ENCODE results near the gene DIPK2B.

DIPK2B gene

GRCh38 chrX:45202171-45202570 is 1.5 kb upstream of the DIPK2B start:
- TF ChIP-seq FOXP2 (optimal IDR thresholded peaks at IDR 0.05; ENCODE audit: borderline replicate concordance, extremely low read depth, extremely low read length, insufficient read depth) (no peak), SIN3A (IDR thresholded peaks at IDR 0.05; ENCODE audit: borderline replicate concordance, insufficient read depth, low read length) (no peak), POLR2AphosphoS5 (IDR thresholded peaks at IDR 0.05; ENCODE audit: low read depth, low read length) (no peak), TAF1 (IDR thresholded peaks at IDR 0.05; ENCODE audit: borderline replicate concordance, insufficient read depth, low read length) (no peak), REST (IDR thresholded peaks at IDR 0.05; ENCODE audit: insufficient read depth in 1 of 2, low read depth in 2 of 2, low read length in 2 of 2) (no peak)

DNA sequence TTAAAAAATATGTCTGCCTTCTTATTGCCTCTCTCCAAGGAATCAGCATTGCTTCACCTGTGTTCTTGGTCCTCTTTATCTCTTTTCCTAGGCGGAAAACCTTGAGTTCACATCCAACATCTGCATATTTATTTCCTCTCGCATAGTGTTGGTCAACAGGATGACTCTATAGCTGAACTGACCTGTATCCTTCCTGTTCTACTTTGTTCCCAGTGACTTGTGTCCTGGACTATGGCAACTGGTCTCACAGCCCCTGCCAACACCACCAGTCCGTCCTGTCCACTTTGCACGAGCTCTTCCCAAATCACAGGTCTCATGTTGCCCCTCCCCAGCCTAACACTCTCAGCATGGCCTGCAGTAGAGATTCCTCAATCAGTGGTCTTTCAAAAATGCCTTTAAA is 2.0 kb downstream of the DIPK2B start:
- TF ChIP-seq FOXP2 (optimal IDR thresholded peaks at IDR 0.05; ENCODE audit: borderline replicate concordance, extremely low read depth, extremely low read length, insufficient read depth) = no peak
- no peak for TF ChIP-seq REST (IDR thresholded peaks at IDR 0.05; ENCODE audit: insufficient read depth in 1 of 2, low read depth in 2 of 2, low read length in 2 of 2)
- no peak for TF ChIP-seq TAF1 (IDR thresholded peaks at IDR 0.05; ENCODE audit: borderline replicate concordance, insufficient read depth, low read length)
- no peak for TF ChIP-seq POLR2AphosphoS5 (IDR thresholded peaks at IDR 0.05; ENCODE audit: low read depth, low read length)
- no peak for TF ChIP-seq SIN3A (IDR thresholded peaks at IDR 0.05; ENCODE audit: borderline replicate concordance, insufficient read depth, low read length)

DNA sequence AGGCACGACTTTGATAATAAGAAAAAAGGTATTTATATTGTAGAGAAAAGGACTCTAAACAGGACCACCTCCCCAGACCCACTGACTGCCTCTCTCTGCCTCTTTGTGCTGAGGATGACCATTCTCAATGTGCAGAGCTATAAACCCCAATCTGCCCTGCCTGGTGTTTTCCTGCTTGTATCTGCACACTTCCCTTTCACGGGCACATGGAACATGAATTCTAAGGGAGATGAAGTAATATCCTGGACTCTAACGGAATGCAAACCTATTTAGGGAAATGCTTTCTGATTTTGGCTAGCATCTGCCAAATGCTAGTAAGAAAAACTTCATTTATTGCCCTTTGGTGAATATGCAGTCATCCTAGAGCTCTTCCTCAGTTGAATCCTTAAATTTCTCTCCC is 2.4 kb downstream of the DIPK2B start:
- no peak for TF ChIP-seq FOXP2 (optimal IDR thresholded peaks at IDR 0.05; ENCODE audit: borderline replicate concordance, extremely low read depth, extremely low read length, insufficient read depth)
- TF ChIP-seq REST (IDR thresholded peaks at IDR 0.05; ENCODE audit: insufficient read depth in 1 of 2, low read depth in 2 of 2, low read length in 2 of 2) = no peak
- TF ChIP-seq POLR2AphosphoS5 (IDR thresholded peaks at IDR 0.05; ENCODE audit: low read depth, low read length) = no peak

DNA sequence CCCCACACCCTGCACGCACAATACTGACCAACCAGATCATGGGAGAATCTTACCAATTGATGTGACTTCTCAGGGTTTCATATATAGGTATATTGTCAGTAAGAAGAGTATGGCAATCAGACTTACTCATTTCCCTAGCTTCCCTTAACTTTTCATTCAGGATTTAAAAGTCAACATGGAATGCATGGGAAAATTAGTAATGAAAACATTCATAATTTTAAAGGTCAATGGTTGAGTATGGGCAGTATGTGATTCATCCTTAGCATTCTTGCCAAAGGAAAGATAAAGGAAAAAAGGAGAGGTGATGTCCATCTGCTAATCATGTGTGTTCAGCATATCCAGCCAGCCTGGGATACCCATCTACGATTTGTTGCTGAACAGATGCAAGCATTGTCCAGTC is 4.0 kb downstream of the DIPK2B start:
- TF ChIP-seq REST (IDR thresholded peaks at IDR 0.05; ENCODE audit: insufficient read depth in 1 of 2, low read depth in 2 of 2, low read length in 2 of 2) (no peak), POLR2AphosphoS5 (IDR thresholded peaks at IDR 0.05; ENCODE audit: low read depth, low read length) (no peak), FOXP2 (optimal IDR thresholded peaks at IDR 0.05; ENCODE audit: borderline replicate concordance, extremely low read depth, extremely low read length, insufficient read depth) (no peak), SIN3A (IDR thresholded peaks at IDR 0.05; ENCODE audit: borderline replicate concordance, insufficient read depth, low read length) (no peak), TAF1 (IDR thresholded peaks at IDR 0.05; ENCODE audit: borderline replicate concordance, insufficient read depth, low read length) (no peak)

DNA sequence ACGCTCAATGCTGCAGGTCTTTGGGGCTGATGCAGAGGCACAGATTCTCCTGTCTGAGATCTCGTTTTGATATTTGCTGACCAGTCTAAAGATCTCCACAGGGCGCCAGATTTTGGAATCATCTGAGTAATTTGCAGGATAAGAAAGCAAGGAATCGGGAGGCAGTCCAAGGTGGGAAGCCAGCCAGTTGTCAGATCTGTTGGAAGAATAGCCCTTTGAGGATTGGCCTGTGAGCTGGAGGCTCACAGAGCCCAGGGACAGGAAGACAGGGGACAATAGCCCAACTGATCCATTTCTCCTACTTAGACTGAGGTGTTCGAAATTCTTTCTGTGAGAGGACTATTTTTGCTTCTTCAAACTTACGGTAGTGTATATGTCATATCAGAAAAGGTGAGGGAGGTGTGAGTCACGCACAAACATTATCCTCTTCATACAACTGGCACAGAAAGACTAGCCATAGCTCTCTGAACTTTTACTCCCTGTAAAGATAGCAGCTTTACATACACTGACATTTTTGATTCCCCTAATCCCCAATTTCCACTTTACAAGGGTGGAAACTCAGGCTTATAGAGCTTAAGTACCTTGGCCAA is 8.8 kb downstream of the DIPK2B start:
- TF ChIP-seq FOXP2 (optimal IDR thresholded peaks at IDR 0.05; ENCODE audit: borderline replicate concordance, extremely low read depth, extremely low read length, insufficient read depth) (no peak), REST (IDR thresholded peaks at IDR 0.05; ENCODE audit: insufficient read depth in 1 of 2, low read depth in 2 of 2, low read length in 2 of 2) (no peak), TAF1 (IDR thresholded peaks at IDR 0.05; ENCODE audit: borderline replicate concordance, insufficient read depth, low read length) (no peak), SIN3A (IDR thresholded peaks at IDR 0.05; ENCODE audit: borderline replicate concordance, insufficient read depth, low read length) (no peak), POLR2AphosphoS5 (IDR thresholded peaks at IDR 0.05; ENCODE audit: low read depth, low read length) (no peak)

All from PFSK-1 (cell line).